ENCODE data around the gene FILIP1.

The FILIP1 gene

GRCh38 chr6:75266716-75267291 is 226.8 kb downstream of the FILIP1 start:
- DNase-seq (ENCODE audit: low spot score): peak; percentile 11

- no peak for DNase-seq (ENCODE audit: low spot score)
Measured at GRCh38 chr6:75263401-75263750, 230.2 kb downstream of the FILIP1 start.

DNA sequence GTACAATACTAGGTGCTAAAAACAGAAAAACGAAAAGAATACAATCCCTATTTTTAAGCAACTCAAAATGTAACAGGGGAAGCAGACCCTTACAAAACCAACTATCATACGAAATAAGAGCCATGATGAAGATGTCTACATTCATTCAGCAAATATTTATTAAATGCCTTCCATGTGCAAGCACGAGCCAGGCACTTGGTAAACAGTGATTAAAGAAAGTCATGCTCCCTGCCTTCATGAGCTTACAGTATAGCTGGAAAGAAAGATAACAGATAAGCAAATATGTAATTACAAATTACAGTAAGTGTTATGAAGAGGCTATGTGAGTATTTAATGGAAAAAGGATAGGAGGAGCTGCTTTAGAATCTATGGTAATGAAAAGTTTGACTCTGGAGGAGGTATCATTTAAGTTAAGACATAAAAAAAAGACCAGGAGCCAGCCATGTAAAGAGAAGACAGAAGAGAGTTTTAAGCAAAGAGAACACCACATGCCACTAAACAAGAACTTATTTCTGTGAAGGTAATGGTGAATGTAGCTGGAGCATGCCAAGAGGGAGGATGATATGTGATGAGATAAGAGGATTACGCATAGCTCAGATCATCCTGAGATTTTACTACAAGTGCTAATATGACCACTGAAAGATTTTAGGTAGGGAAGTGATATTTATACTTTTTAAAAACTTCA is 230.7 kb downstream of the FILIP1 start:
- DNase-seq (ENCODE audit: low spot score): no peak

GRCh38 chr6:75261299-75261698 is 232.3 kb downstream of the FILIP1 start:
- no peak for DNase-seq (ENCODE audit: low spot score)

- DNase-seq (ENCODE audit: low spot score): no peak
Measured at GRCh38 chr6:75257343-75258087, 236.1 kb downstream of the FILIP1 start.

- no peak for DNase-seq (ENCODE audit: low spot score)
Measured at GRCh38 chr6:75250552-75250951, 243.0 kb downstream of the FILIP1 start.

DNA sequence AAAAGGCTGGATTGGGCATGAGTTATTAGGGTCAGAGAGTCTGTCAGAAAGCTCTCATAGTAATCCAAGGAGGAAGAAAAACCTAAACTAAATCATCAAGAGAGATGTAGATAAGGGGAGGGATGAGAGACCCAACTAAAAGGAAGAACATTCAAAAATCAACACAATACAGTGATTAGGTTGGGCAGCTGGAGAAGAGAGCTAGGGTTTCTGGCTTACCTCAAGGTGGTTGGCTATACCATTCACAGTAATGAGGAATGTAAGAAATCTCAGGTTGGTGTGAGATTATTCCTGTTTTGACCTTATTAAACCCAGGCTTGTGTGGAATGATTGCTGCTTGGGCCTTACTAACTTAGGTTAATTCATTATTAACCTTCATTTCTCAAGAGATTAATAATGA is 243.8 kb downstream of the FILIP1 start:
- DNase-seq (ENCODE audit: low spot score): no peak

DNA sequence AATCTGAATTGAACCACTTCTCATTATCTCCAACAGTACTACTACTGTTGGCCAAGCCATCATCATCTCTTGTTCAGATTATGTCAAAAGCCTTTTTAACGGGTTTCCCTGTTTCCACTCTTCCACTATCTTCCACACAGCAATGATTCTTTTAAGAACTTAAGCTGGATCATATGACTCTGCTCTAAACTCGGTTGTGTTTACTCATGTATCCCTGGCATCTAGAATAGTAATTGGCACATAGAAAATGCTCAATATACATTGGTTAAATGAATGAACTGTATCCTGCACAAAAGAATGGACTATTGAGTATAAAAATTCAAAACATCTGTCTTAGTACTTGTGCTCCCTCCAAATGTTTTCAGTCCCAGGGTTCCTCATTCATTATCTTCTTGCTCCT is 247.2 kb downstream of the FILIP1 start:
- DNase-seq (ENCODE audit: low spot score): no peak

- DNase-seq (ENCODE audit: low spot score): no peak
Measured at GRCh38 chr6:75244063-75244584, 249.5 kb downstream of the FILIP1 start.

GRCh38 chr6:75243333-75244062 is 250.1 kb downstream of the FILIP1 start, which contains the start of gene COX7A2:
COX7A2 (minus strand) TSS chr6:75243801; CDS start chr6:75243734, 67 bp downstream.
- DNase-seq (ENCODE audit: low spot score): peak; percentile 35

Data from HuH-7.5 (cell line).